ENCODE measurements around the gene FZD1. TPM values are rescaled to one million over a fixed set of nuclear protein-coding genes. Genes with fewer than 3 reads are reported as not detected.

The FZD1 gene
- polyA plus RNA-seq (2011; rRNA removed) (3.9 and 4.5 TPM in 2 replicates), polyA minus RNA-seq (2011; rRNA and poly(A)+ RNA removed) (5.1 and 5.4 TPM in 2 replicates)

GRCh38 chr7:91264046-91264923, at the start of gene FZD1:
FZD1 (plus strand) TSS chr7:91264433; CDS start chr7:91264881, 448 bp downstream.
- no peaks in the 10 kb centered on the region for H3K36me3 ChIP-seq (ENCODE audit: control insufficient read depth, insufficient read depth, low read length)
- CTCF ChIA-PET, result interaction anchor here (0.5 to 1.5 kb wide), 5 partner anchors 15 to 181 kb away, joined by 3 to 7 read pairs (median 3); no protein-coding TSS in a partner anchor
- peak; percentile 87 for DNase-seq (ENCODE audit: low read depth)
- POLR2A ChIA-PET, result no interaction called here
- H3K4me3 ChIP-seq (ENCODE audit: low read depth, low read length), result peak within 1 kb of the TSS; percentile 49
- TF ChIP-seq CTCF (IDR thresholded peaks at IDR 0.05; ENCODE audit: insufficient read depth, low read depth, low read length), result no peak
- H3K27me3 ChIP-seq (ENCODE audit: control insufficient read depth, insufficient read depth, low read length), result no peaks in the 10 kb centered on the region

- Histone ChIP-seq H3K27me3 (ENCODE audit: control insufficient read depth, insufficient read depth, low read length) (no peaks in the 10 kb centered on the region), H3K4me3 (ENCODE audit: low read depth, low read length) (no peak overlapping the region), H3K36me3 (ENCODE audit: control insufficient read depth, insufficient read depth, low read length) (no peaks in the 10 kb centered on the region)
- POLR2A ChIA-PET, result no interaction called here
- no peak for TF ChIP-seq CTCF (IDR thresholded peaks at IDR 0.05; ENCODE audit: insufficient read depth, low read depth, low read length)
- DNase-seq (ENCODE audit: low read depth), result no peak
- CTCF ChIA-PET, result interaction anchor here (1.1 kb wide), 1 partner anchor 20 kb away, joined by 3 read pairs; no protein-coding TSS in a partner anchor
These were observed 37.8 kb upstream of the FZD1 start for GRCh38 chr7:91226411-91226810.

- no peaks in the 10 kb centered on the region for H3K27me3 ChIP-seq (ENCODE audit: control insufficient read depth, insufficient read depth, low read length)
- DNase-seq (ENCODE audit: low read depth), result no peak
- no peak overlapping the region for H3K4me3 ChIP-seq (ENCODE audit: low read depth, low read length)
- ChIA-PET CTCF (interaction anchor here (1.3 to 1.4 kb wide), 2 partner anchors 9 kb away, joined by 3 read pairs; no protein-coding TSS in a partner anchor), POLR2A (no interaction called here)
- no peak for TF ChIP-seq CTCF (IDR thresholded peaks at IDR 0.05; ENCODE audit: insufficient read depth, low read depth, low read length)
- H3K36me3 ChIP-seq (ENCODE audit: control insufficient read depth, insufficient read depth, low read length), result no peaks in the 10 kb centered on the region
These were observed 35.9 kb upstream of the FZD1 start for GRCh38 chr7:91228327-91228726.

- Histone ChIP-seq H3K36me3 (ENCODE audit: control insufficient read depth, insufficient read depth, low read length) (no peaks in the 10 kb centered on the region), H3K27me3 (ENCODE audit: control insufficient read depth, insufficient read depth, low read length) (no peaks in the 10 kb centered on the region), H3K4me3 (ENCODE audit: low read depth, low read length) (no peak overlapping the region)
- ChIA-PET POLR2A (no interaction called here), CTCF (interaction anchor here (1.3 to 1.4 kb wide), 2 partner anchors 8 to 9 kb away, joined by 3 read pairs; no protein-coding TSS in a partner anchor)
- no peak for TF ChIP-seq CTCF (IDR thresholded peaks at IDR 0.05; ENCODE audit: insufficient read depth, low read depth, low read length)
- no peak for DNase-seq (ENCODE audit: low read depth)
These were observed 35.2 kb upstream of the FZD1 start for GRCh38 chr7:91228927-91229558.

- no peak overlapping the region for H3K4me3 ChIP-seq (ENCODE audit: low read depth, low read length)
- CTCF ChIA-PET, result no interaction called here
- POLR2A ChIA-PET, result no interaction called here
These were observed 34.1 kb upstream of the FZD1 start for GRCh38 chr7:91230100-91230499.

More at GRCh38 chr7:91230100-91230499, 34.1 kb upstream of the FZD1 start:
- DNase-seq (ENCODE audit: low read depth), result no peak
- no peak for TF ChIP-seq CTCF (IDR thresholded peaks at IDR 0.05; ENCODE audit: insufficient read depth, low read depth, low read length)
- H3K27me3 ChIP-seq (ENCODE audit: control insufficient read depth, insufficient read depth, low read length), result no peaks in the 10 kb centered on the region
- no peaks in the 10 kb centered on the region for H3K36me3 ChIP-seq (ENCODE audit: control insufficient read depth, insufficient read depth, low read length)
